SK-N-SH treated with all-trans-retinoic acid at 6 μM for 48 hours (cell line): ENCODE measurements around the gene EIF4H.

ENCODE experiments used
- RARB ChIP-seq: fragments of 250-450 bp; sonication (Bioruptor Pico); IDR thresholded peaks from 2 replicates; pipeline ENCODE4 v1.8.0; 2021; ENCODE audit warnings: mild to moderate bottlenecking, moderate library complexity
- SNAI2 ChIP-seq: fragments of 250-450 bp; sonication (Bioruptor Pico); IDR thresholded peaks from 2 replicates; pipeline ENCODE4 v1.5.0; 2020; ENCODE audit warnings: mild to moderate bottlenecking, moderate library complexity
- ZFP3 ChIP-seq: fragments of 250-450 bp; sonication (Bioruptor Pico); IDR thresholded peaks from 2 replicates; pipeline ENCODE4 v1.5.0; 2020; ENCODE audit warnings: mild to moderate bottlenecking, moderate library complexity

DNA sequence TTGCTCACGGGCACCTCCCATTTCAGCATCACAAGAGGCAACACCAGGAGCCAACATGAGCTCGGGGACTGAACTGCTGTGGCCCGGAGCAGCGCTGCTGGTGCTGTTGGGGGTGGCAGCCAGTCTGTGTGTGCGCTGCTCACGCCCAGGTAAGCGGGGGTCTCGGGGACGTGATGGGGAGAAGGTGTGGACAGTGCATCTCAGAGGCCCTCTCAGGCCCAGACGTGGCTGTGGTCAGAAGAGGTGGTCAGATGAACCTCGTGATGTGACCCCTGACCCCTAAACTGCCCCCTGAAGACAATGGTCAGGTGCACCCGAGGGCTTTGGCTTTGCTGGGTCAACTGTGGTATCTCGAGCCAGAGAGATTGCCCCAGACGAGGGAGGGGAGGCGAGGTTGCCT is 41.8 kb downstream of the EIF4H start:
- TF ChIP-seq RARB (CRISPR knock-in tag) (no peak), ZFP3 (CRISPR knock-in tag) (no peak), SNAI2 (CRISPR knock-in tag) (no peak)
